NCI-H748 (cell line): Measurements from ENCODE around the gene CELF5.
A peak's percentile ranks its signal among the peaks of the same experiment; 100 is the strongest.
"Not testable (repeated sequence)": the region's sequence is repeated elsewhere in the genome, so short reads cannot be mapped to it uniquely, and the experiment has no call there.

Source experiments
- DNase-seq: peaks from one replicate; lab custom pipeline; 2025; ENCODE audit not compliant: unreplicated experiment; lab: John Stamatoyannopoulos, UW

The CELF5 gene

DNA sequence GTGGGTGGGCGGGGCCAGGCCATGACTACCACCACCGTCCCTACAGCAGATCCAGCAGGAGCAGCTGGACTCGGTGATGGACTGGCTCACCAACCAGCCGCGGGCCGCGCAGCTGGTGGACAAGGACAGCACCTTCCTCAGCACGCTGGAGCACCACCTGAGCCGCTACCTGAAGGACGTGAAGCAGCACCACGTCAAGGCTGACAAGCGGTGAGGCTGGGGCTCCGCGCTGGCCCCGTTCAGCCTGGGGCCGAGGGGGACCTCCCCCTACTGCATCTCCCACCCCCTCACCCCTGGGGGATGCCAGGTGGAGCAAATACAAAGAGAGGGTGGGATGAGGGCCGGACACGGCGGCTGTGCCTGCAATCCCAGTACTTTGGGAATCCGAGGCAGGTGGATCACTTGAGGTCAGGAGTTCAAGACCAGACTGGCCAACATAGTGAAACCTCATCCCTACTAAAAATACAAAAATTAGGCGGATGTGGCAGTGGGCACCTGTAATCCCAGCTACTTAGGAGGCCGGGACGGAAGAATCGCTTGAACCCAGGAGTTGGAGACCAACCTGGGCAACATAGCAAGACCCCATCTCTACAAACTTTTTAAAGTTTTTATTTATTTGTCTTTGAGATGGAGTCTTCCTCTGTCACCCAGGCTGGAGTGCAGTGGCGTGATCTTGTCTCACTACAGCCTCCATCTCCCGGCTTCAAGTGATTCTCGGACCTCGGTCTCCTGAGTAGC is 18.1 kb upstream of the CELF5 start:
- DNase-seq, result no peak

DNA sequence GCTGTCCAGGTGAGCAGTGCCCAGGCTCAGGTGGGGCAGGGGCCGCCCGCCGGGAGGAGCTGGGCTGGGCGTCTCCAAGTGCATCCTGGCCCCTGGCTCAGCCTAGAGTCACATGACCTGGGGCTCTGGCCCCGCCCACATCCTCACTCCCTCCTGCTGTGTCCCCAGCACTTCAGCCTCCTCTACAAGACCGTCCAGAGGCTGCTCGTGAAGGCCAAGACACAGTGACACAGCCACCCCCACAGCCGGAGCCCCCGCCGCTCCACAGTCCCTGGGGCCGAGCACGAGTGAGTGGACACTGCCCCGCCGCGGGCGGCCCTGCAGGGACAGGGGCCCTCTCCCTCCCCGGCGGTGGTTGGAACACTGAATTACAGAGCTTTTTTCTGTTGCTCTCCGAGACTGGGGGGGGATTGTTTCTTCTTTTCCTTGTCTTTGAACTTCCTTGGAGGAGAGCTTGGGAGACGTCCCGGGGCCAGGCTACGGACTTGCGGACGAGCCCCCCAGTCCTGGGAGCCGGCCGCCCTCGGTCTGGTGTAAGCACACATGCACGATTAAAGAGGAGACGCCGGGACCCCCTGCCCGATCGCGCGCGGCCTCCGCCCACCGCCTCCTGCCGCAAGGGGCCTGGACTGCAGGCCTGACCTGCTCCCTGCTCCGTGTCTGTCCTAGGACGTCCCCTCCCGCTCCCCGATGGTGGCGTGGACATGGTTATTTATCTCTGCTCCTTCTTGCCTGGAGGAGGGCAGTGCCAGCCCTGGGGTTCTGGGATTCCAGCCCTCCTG is 16.8 kb upstream of the CELF5 start:
- DNase-seq, result no peak

DNA sequence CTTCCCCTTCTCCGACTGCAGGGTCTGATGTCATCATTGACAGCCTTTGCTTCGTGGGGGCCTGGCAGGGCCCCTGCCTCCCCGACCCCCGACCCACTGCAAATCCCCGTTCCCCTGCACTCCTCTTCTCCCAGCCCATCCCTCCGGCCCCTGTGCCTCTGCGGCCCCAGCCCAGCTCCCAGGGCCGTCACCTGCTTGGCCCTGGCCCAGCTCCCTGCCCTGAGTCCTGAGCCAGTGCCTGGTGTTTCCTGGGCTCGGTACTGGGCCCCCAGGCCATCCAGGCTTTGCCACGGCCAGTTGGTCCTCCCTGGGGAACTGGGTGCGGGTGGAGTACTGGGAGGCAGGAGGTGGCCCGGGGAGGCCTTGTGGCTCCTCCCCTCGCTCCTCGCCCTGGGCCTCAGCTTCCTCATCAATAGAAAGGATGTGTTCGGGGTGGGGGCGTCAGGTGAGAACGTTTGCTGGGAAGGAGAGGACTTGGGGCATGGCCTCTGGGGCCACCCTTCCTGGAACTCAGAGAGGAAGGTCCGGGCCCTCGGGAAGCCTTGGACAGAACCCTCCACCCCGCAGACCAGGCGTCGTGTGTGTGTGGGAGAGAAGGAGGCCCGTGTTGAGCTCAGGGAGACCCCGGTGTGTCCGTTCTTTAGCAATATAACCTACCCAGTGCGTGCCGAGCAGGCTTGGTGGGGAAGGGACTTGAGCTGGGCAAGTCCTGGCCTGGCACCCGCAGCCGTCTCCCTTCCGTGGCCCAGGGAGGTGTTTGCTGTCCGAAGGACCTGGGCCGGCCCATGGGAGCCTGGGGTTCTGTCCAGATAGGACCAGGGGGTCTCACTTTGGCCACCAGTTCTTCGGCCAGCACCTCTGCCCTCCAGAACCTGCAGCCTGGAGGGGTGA is 15.9 kb upstream of the CELF5 start:
- DNase-seq, result no peak

DNA sequence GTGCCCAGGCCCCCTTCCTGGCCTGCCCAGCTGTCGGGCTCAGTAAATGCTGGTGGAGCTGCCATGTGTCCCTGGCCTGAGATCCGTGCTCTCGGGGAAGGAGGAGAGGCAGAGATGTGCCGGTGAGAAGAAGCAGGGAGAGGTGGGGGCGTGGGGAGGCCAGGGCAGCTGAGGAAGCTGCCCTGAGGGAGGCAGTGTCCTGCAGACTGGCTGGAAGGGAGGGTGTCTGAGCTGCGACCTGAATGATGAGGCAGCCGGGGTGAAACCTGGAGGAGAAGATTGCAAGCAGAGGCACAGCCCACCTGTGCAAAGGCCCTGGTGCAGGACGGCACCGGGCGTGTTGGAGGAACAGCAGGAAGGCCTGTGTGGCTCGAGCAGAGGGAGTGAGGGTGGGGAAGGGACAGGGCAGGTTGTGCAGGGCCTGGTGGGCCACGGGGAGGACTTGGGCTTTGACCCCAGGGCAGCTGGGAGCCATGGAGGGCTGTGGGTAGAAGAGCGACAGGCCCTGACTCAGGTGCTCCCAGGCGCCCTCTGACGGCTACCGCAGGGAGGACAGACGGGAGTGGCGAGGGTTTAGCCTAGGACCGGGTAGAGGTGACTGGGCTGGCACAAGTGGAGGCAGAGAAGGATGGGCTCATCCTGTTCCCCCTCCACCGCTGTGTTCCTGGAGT is 14.0 kb upstream of the CELF5 start:
- DNase-seq, result peak; percentile 33

DNA sequence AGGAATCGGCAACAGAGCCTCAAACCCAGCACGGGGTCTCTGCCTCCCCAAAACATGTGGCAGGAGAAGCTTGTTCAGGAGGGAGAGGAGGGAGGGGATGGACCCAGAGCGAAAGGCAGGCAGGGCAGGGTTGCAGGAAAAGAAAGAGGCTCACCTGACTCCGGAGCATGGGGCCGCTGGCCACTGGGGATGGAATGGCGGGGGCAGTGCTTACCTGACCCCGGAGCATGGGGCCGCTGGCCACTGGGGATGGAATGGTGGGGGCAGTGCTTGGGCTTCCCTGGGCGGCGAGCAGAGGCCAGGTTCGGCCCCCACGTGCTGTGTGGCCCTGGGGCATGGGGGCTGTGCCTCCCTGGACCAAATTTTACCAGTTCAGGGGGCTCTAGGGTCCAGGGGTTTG is 13.3 kb upstream of the CELF5 start:
- DNase-seq, result no peak

- no peak for DNase-seq
Observed at GRCh38 chr19:3213159-3213558, 11.3 kb upstream of the CELF5 start.

GRCh38 chr19:3216874-3217273 is 7.6 kb upstream of the CELF5 start:
- DNase-seq, result no peak

- DNase-seq, result no peak
Observed at GRCh38 chr19:3220576-3220975, 3.9 kb upstream of the CELF5 start.

DNA sequence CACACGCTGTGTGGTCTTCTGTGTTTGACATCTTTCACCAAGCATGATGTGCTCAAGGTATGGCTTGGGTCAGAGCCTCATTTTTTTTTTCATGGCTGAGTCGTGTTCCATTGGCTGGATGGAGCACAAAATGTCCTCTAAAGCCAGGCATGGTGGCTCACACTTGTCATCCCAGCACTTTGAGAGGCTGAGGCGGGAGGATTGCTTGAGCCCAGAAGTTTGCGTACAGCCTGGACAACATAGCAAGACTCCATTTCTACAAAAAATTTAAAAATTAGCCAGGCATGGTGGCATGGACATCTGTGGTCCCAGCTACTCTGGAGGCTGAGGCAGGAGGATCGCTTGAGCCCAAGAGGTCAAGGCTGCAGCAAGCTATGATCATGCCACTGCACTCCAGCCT is 2.9 kb upstream of the CELF5 start:
- not testable (repeated sequence) for DNase-seq

DNA sequence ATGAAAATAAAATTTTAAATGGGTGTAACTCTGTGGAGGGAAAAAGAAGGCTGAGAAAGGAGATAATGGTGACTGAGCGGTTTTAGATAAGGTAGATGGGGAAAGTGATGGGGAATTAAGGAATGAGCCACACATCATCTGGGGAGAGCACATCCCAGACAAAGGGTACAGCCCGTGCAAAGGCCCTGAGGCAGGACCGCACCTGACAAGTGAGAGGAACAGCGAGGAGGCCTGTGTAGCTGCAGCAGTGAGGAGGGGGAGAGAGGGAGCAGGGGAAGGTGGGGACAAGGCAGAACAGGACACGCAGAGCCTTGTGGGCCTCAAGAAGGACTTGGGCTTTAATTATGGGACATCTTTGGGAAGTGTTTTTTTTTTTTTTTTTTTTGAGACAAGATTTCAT is 1.8 kb upstream of the CELF5 start:
- no peak for DNase-seq

- no peak for DNase-seq
Observed at GRCh38 chr19:3225169-3225485, 666 bp downstream of the CELF5 start.

- DNase-seq, result no peak
Observed at GRCh38 chr19:3225677-3226093, 1.2 kb downstream of the CELF5 start.

DNA sequence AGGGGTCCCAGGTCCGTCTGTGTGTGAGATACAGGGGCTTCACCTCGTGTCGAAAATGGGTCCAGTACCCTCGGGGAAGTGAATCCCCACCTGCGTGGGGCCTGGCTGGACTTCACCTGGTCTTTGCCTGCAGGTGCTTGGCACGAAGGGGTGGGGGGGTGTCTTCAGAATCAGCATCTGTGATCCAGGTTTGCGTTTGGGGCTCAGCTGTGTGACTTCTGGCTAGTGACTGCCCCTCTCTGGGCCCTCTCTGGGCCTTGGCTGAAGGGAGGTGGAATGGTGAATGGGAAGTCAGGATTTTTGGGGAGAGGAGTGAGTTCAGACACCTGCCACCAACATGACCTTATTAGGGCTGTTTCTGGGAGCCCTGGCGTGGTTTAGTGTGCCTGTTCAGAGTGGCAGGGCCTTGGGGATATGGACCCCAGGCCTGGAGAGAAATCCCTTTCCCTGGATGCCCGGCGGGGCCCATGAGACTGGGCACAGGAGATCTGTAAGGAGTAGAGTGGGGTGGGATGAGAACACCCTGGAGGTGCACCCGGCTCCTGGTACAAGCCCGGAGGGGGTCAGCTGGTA is 2.7 kb downstream of the CELF5 start:
- DNase-seq, result no peak

DNA sequence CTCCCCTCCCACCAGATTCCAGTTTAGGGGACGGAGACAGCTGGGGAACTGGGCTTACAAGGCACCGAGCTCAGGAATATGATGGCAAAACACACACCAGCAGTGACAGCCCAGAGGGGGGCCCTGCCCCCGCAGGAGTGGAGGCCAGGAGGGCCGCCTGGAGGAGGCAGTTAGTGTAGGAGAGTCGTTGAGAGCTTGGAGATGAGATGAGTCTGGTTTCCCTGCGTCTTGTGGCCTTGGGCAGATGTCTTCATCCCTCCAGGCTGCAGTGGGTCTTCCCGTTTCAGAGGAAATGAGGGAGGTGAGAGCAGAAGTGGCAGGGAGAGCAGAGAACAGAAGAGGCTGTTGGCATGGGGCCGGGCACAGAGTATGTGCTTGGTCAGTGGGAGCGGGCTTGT is 4.9 kb downstream of the CELF5 start:
- no peak for DNase-seq

- no peak for DNase-seq
Observed at GRCh38 chr19:3229888-3230496, 5.5 kb downstream of the CELF5 start.

GRCh38 chr19:3231288-3231687 is 6.8 kb downstream of the CELF5 start:
- no peak for DNase-seq

DNA sequence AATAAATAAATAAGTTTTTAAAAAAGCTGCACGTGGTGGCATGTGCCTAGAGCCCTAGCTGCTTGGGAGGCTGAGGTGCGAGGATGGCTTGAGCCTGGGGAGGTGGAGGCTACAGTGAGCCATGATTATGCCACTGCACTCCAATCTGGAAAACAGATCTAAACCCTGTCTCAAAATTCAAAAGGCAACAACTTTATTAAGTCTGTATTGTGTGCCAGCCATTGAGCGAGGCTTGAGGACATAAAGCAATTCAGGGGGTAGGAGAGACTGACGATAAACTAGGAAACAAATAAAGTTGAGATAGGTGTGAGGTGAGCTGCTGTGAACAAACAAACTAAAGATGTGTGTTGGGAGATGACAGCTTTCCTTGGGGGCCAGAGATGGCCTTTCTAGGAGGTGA is 8.7 kb downstream of the CELF5 start:
- no peak for DNase-seq

GRCh38 chr19:3233831-3234230 is 9.4 kb downstream of the CELF5 start:
- DNase-seq, result no peak

DNA sequence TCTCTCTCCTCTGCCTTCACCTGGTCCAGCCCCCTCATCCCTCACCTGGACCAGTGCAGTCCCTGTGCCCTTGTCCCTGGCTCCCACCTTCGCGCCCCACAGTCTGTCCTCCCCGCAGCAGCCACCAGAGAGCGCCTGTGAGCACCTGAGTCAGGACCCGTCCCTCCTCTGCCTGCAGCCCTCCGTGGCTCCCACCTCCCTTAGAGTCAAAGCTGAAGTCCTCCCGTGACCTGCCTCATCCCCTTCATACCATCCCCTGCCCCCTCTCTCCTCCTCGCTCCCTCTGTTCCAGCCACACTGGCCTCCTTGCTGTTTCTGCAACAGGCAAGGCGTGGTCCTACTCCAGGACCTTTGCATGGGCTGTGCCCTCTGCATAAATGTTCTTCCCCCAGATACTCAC is 10.3 kb downstream of the CELF5 start:
- no peak for DNase-seq

DNA sequence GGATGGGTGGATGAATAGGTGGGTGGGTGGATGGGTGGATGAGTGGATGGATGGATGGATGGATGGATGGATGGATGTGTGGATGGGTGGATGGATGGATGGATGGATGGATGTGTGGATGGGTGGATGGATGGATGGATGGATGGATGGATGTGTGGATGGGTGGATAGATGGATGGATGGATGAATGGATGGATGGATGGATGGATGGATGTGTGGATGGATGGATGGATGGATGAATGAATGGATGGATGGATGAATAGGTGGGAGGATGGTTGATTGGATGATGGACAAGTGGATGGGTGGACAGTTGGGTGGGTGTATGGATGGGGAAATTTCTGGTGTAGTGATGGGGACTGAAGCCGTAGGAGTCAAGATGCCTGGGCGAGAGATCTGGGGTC is 11.1 kb downstream of the CELF5 start:
- not testable (repeated sequence) for DNase-seq
